Measurements from ENCODE around the gene FRMD1. TPM values are rescaled to one million over a fixed set of nuclear protein-coding genes. Genes with fewer than 3 reads are reported as not detected.

The FRMD1 gene
- total and polyA plus RNA-seq, 2 donors (not counting 3 experiments of a cell fraction or from before 2014, with no cell fraction given): not detected

DNA sequence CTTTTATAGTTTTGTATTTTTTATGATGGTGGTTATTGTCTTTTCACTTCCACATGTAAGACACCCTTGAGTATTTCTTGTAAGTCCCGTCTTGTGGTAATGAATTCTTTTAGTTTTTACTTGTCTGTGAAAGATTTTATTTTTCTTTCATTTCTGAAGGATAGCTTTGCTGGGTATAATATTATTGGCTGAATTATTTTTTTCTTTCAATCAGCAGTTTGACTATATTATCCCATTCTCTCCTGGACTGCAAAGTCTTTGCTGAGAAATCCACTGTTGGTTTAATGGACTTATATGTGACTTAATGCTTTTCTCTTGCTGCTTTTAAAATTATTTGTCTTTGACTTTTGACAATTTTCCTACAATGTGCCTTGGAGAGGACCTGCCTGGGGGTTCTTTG is 67.7 kb downstream of the FRMD1 start:
- no peak overlapping the region for H3K9ac ChIP-seq (replicated peaks; ENCODE audit: extremely low read depth, insufficient read depth, low read length)
- dilution Hi-C loops (cut with MboI; ENCODE audit: extremely low pct_ligation_motif_present, low sequenced_read_pairs): no loop called here
- POLR2A ChIA-PET: no interaction called here
- no peaks in the 10 kb centered on the region for H3K9me3 ChIP-seq (replicated peaks; ENCODE audit: control insufficient read depth, insufficient read depth, low read length)
- H2AFZ ChIP-seq (ENCODE audit: low read depth, low read length): no peak overlapping the region
- no peak for DNase-seq (ENCODE audit: low read depth, low spot score)
- H3K27me3 ChIP-seq (ENCODE audit: control insufficient read depth in 2 of 2, insufficient read depth in 2 of 2, low read length in 2 of 2): peaks cover 0 to 3% of the 10 kb centered on the region in 2 experiments
- H3K79me2 ChIP-seq (ENCODE audit: control insufficient read depth, insufficient read depth, low read length): no peaks in the 10 kb centered on the region
- CTCF ChIA-PET: interaction anchor here (1.6 kb wide), 1 partner anchor 9 kb away, joined by 5 read pairs; no protein-coding TSS in a partner anchor
- no peak overlapping the region for H3K27ac ChIP-seq (ENCODE audit: insufficient read depth, low read depth, low read length)
- H3K4me1 ChIP-seq (ENCODE audit: control insufficient read depth, extremely low read depth, insufficient read depth, low read length): peaks cover 17% of the 10 kb centered on the region
- intact Hi-C loops (cut with micrococcal nuclease): no loop called here
- H3K36me3 ChIP-seq (ENCODE audit: control insufficient read depth in 2 of 2, extremely low read depth in 1 of 2, insufficient read depth in 2 of 2, low read length in 2 of 2): no peaks in the 10 kb centered on the region
- no TSS peak for BruUV-seq (replicated peaks)
- no peak overlapping the region for H3K4me2 ChIP-seq (ENCODE audit: insufficient read depth, low read length)
- no peaks in the 10 kb centered on the region for H3K9me1 ChIP-seq (replicated peaks; ENCODE audit: control insufficient read depth, extremely low read depth, insufficient read depth, low read length)
- no peak for FAIRE-seq
- no peak overlapping the region for H3K4me3 ChIP-seq (replicated peaks in 1 of 3; ENCODE audit: insufficient read depth in 1 of 3, low read depth in 1 of 3, low read length in 3 of 3)
- H4K20me1 ChIP-seq (replicated peaks; ENCODE audit: control insufficient read depth, extremely low read depth, insufficient read depth, low read length): no peaks in the 10 kb centered on the region
- TF ChIP-seq POLR2A (IDR thresholded peaks at IDR 0.05; ENCODE audit: low read depth, low read length) (no peak), MYC (IDR thresholded peaks at IDR 0.05; ENCODE audit: low read depth, low read length) (no peak), FOS (IDR thresholded peaks at IDR 0.05; ENCODE audit: borderline replicate concordance, insufficient read depth, low read length) (no peak)
- TF ChIP-seq, protein P1, sequence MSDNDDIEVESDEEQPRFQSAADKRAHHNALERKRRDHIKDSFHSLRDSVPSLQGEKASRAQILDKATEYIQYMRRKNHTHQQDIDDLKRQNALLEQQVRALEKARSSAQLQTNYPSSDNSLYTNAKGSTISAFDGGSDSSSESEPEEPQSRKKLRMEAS (IDR thresholded peaks at IDR 0.05; ENCODE audit: insufficient read depth, insufficient read length): no peak

DNA sequence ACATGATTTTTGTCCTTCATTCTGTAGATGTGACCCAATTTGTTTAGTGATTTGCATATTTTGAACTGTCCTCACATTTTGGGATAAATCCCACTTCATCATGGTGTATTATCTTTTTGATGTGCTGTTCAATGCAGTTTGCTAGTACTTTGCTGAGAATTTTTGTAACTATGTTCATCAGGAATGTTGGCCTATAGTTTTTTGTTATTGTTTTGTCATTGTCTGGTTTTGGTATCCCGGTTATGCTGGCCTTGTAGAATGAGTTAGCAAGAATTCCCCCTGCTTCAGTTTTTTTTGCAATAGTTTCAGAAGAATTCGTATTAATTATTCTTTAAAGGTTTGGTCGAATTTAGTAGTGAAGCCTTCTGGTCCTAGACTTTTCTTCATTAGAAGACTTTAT is 69.7 kb downstream of the FRMD1 start:
- Histone ChIP-seq H2AFZ (ENCODE audit: low read depth, low read length) (no peak overlapping the region), H3K4me1 (ENCODE audit: control insufficient read depth, extremely low read depth, insufficient read depth, low read length) (peaks cover 17% of the 10 kb centered on the region), H3K9me3 (replicated peaks; ENCODE audit: control insufficient read depth, insufficient read depth, low read length) (no peaks in the 10 kb centered on the region), H4K20me1 (replicated peaks; ENCODE audit: control insufficient read depth, extremely low read depth, insufficient read depth, low read length) (no peaks in the 10 kb centered on the region), H3K9me1 (replicated peaks; ENCODE audit: control insufficient read depth, extremely low read depth, insufficient read depth, low read length) (no peaks in the 10 kb centered on the region), H3K36me3 (ENCODE audit: control insufficient read depth in 2 of 2, extremely low read depth in 1 of 2, insufficient read depth in 2 of 2, low read length in 2 of 2) (no peaks in the 10 kb centered on the region), H3K27ac (ENCODE audit: insufficient read depth, low read depth, low read length) (no peak overlapping the region), H3K79me2 (ENCODE audit: control insufficient read depth, insufficient read depth, low read length) (no peaks in the 10 kb centered on the region), H3K27me3 (ENCODE audit: control insufficient read depth in 2 of 2, insufficient read depth in 2 of 2, low read length in 2 of 2) (peaks cover 0 to 2% of the 10 kb centered on the region in 2 experiments), H3K4me2 (ENCODE audit: insufficient read depth, low read length) (no peak overlapping the region), H3K4me3 (replicated peaks in 1 of 3; ENCODE audit: insufficient read depth in 1 of 3, low read depth in 1 of 3, low read length in 3 of 3) (no peak overlapping the region), H3K9ac (replicated peaks; ENCODE audit: extremely low read depth, insufficient read depth, low read length) (no peak overlapping the region)
- ChIA-PET POLR2A (no interaction called here), CTCF (no interaction called here)
- no TSS peak for BruUV-seq (replicated peaks)
- no peak for FAIRE-seq
- dilution Hi-C loops (cut with MboI; ENCODE audit: extremely low pct_ligation_motif_present, low sequenced_read_pairs) (no loop called here), intact Hi-C loops (cut with micrococcal nuclease) (no loop called here)
- no peak for DNase-seq (ENCODE audit: low read depth, low spot score)
- TF ChIP-seq POLR2A (IDR thresholded peaks at IDR 0.05; ENCODE audit: low read depth, low read length): no peak
- TF ChIP-seq POLR2AphosphoS5 (IDR thresholded peaks at IDR 0.05; ENCODE audit: insufficient read depth, low read depth, low read length): no peak
- TF ChIP-seq GATA2 (IDR thresholded peaks at IDR 0.05; ENCODE audit: insufficient read depth, insufficient read length, low read depth, low read length): no peak
- no peak for TF ChIP-seq MYC (IDR thresholded peaks at IDR 0.05; ENCODE audit: low read depth, low read length)
- TF ChIP-seq, protein P2, sequence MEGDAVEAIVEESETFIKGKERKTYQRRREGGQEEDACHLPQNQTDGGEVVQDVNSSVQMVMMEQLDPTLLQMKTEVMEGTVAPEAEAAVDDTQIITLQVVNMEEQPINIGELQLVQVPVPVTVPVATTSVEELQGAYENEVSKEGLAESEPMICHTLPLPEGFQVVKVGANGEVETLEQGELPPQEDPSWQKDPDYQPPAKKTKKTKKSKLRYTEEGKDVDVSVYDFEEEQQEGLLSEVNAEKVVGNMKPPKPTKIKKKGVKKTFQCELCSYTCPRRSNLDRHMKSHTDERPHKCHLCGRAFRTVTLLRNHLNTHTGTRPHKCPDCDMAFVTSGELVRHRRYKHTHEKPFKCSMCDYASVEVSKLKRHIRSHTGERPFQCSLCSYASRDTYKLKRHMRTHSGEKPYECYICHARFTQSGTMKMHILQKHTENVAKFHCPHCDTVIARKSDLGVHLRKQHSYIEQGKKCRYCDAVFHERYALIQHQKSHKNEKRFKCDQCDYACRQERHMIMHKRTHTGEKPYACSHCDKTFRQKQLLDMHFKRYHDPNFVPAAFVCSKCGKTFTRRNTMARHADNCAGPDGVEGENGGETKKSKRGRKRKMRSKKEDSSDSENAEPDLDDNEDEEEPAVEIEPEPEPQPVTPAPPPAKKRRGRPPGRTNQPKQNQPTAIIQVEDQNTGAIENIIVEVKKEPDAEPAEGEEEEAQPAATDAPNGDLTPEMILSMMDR (IDR thresholded peaks at IDR 0.05; ENCODE audit: extremely low read depth in 1 of 2, insufficient read depth in 1 of 2, low read depth in 1 of 2, low read length in 2 of 2): no peak
- TF ChIP-seq, protein P1 (IDR thresholded peaks at IDR 0.05; ENCODE audit: insufficient read depth, insufficient read length): no peak
- no peak for TF ChIP-seq JUN (IDR thresholded peaks at IDR 0.05; ENCODE audit: borderline replicate concordance, insufficient read depth, insufficient read length, low read depth)
- no peak for TF ChIP-seq FOS (IDR thresholded peaks at IDR 0.05; ENCODE audit: borderline replicate concordance, insufficient read depth, low read length)
- no peak for TF ChIP-seq EZH2 (IDR thresholded peaks at IDR 0.05; ENCODE audit: borderline replicate concordance, low read depth, low read length, severe bottlenecking)
